ENCODE results near the gene KCNJ3. TPM values are rescaled to one million over a fixed set of nuclear protein-coding genes. Genes with fewer than 3 reads are reported as not detected.

KCNJ3 gene
- total RNA-seq, 2 experiments from 2014 or later: not detected

DNA sequence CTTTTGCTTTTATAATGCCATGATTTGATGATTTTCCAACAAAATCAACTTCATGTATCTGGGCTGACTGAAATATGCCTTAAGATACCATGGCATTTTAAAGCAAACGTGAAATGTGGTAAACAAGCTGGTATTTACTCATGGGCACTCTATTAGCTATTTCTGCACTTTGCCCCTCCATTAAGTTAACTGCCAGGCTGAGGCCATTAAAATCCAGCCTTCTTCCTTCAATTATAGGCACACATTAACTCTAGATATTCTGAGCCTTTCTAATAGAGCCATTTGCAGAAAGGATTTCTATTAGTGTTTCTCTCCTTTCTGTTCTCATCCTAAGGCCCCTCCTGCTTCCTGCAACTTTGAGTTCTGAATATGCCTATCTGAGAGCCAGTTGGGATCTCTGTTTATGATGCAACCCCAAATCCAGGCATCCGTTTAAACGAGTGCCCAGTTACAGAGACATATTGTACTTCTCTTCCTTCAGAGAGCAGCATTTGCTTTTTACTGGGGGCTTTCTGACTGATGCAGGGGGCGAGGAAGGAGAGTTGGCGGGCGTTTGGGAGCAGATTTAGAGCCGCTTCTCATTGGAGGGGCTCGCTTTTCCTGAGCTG is 1.6 kb upstream of the KCNJ3 start:
- ChIA-PET POLR2A (no interaction called here), CTCF (ENCODE audit: unreplicated experiment) (no interaction called here)
- DNase-seq (ENCODE audit: low spot score): no peak

DNA sequence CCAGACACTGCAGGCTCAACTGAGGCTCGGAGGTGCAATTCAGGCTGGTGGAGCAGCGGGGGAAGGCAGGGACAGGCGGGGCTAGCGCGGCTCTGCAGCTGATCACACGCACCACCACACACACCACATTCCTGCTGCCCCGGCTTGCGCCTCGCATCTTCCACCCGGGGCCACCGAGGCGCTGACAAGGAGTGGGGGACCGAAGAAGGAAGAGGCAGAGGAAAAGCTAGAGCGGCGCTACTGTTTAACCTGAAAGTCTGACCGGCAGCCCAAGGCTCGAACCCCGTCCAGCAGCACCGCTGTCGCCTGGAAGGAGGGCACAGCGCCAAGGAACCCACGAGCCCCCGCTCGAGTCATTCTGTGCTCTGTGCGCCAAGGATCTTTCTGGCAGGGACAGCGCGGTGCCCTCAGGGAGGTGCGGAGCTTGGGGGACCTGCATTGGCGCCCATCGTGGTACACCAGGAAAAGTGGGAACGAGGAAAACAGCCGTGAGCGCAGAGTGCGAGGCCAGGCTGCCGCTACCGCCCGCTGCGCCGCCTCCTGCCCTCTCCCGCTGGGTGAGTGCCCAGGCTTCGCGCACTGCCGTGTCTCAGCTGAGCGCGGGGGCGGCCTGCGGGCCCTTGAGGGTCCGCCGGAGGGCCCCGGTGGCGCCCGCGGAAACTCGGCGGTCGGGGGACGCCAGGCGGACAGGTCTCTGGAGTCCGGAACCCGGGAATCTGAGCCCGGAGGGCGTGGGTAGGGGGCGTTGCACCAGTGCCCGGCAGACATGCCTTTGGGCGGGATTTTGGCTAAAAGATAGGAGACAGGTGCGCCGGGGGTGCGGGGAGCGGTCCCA is 860 bp upstream of the KCNJ3 start:
- Histone ChIP-seq H2AFZ (ENCODE audit: low read length) (no peak overlapping the region), H3K4me3 (ENCODE audit: low read depth, low read length, poor library complexity, severe bottlenecking) (no peak overlapping the region), H4K20me1 (ENCODE audit: insufficient read depth, low read length) (no peaks in the 10 kb centered on the region), H3K9me2 (ENCODE audit: insufficient read depth, low read length) (no peaks in the 10 kb centered on the region), H3K27ac (ENCODE audit: low read depth, low read length, poor library complexity, severe bottlenecking) (no peak overlapping the region), H3K4me1 (ENCODE audit: insufficient read depth, low read length, poor library complexity, severe bottlenecking) (no peaks in the 10 kb centered on the region), H3K36me3 (ENCODE audit: insufficient read depth, low read length) (no peaks in the 10 kb centered on the region), H3K79me2 (ENCODE audit: insufficient read depth, low read depth, low read length) (no peaks in the 10 kb centered on the region), H3K4me2 (ENCODE audit: low read length) (no peak overlapping the region), H3K9me3 (ENCODE audit: low read length) (no peaks in the 10 kb centered on the region)
- intact Hi-C loops (cut with micrococcal nuclease; ENCODE audit: unreplicated experiment): no loop called here
- CTCF ChIA-PET (ENCODE audit: unreplicated experiment): no interaction called here
- DNase-seq (ENCODE audit: low spot score): no peak
- TF ChIP-seq EZH2phosphoT487 (IDR thresholded peaks at IDR 0.05; ENCODE audit: borderline replicate concordance, low read depth, low read length): no peak
- TF ChIP-seq, protein P1, sequence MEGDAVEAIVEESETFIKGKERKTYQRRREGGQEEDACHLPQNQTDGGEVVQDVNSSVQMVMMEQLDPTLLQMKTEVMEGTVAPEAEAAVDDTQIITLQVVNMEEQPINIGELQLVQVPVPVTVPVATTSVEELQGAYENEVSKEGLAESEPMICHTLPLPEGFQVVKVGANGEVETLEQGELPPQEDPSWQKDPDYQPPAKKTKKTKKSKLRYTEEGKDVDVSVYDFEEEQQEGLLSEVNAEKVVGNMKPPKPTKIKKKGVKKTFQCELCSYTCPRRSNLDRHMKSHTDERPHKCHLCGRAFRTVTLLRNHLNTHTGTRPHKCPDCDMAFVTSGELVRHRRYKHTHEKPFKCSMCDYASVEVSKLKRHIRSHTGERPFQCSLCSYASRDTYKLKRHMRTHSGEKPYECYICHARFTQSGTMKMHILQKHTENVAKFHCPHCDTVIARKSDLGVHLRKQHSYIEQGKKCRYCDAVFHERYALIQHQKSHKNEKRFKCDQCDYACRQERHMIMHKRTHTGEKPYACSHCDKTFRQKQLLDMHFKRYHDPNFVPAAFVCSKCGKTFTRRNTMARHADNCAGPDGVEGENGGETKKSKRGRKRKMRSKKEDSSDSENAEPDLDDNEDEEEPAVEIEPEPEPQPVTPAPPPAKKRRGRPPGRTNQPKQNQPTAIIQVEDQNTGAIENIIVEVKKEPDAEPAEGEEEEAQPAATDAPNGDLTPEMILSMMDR (conservative IDR thresholded peaks at IDR 0.05; ENCODE audit: low read length): no peak
- POLR2A ChIA-PET: no interaction called here
- BruUV-seq (replicated peaks): no TSS peak

More for the DNA sequence above, 1.6 kb upstream of the KCNJ3 start:
- no peaks in the 10 kb centered on the region for H3K79me2 ChIP-seq (ENCODE audit: insufficient read depth, low read depth, low read length)
- TF ChIP-seq, protein P1 (conservative IDR thresholded peaks at IDR 0.05; ENCODE audit: low read length): no peak
- TF ChIP-seq EZH2phosphoT487 (IDR thresholded peaks at IDR 0.05; ENCODE audit: borderline replicate concordance, low read depth, low read length): no peak
- H3K4me1 ChIP-seq (ENCODE audit: insufficient read depth, low read length, poor library complexity, severe bottlenecking): no peaks in the 10 kb centered on the region
- H3K9me3 ChIP-seq (ENCODE audit: low read length): no peaks in the 10 kb centered on the region
- intact Hi-C loops (cut with micrococcal nuclease; ENCODE audit: unreplicated experiment): no loop called here
- BruUV-seq (replicated peaks): no TSS peak
- no peak overlapping the region for H3K4me2 ChIP-seq (ENCODE audit: low read length)
- no peaks in the 10 kb centered on the region for H3K9me2 ChIP-seq (ENCODE audit: insufficient read depth, low read length)
- no peak overlapping the region for H3K4me3 ChIP-seq (ENCODE audit: low read depth, low read length, poor library complexity, severe bottlenecking)
- H3K27ac ChIP-seq (ENCODE audit: low read depth, low read length, poor library complexity, severe bottlenecking): no peak overlapping the region
- H2AFZ ChIP-seq (ENCODE audit: low read length): no peak overlapping the region
- H3K36me3 ChIP-seq (ENCODE audit: insufficient read depth, low read length): no peaks in the 10 kb centered on the region
- no peaks in the 10 kb centered on the region for H4K20me1 ChIP-seq (ENCODE audit: insufficient read depth, low read length)
